PC-9 (cell line): ENCODE measurements around the gene KCNMB2.

Experiments used
- CTCF ChIP-seq: fragments of 200-600 bp; sonication (generic); conservative IDR thresholded peaks from 2 replicates; pipeline ENCODE4 v1.6.1; 2017; ENCODE audit warnings: mixed run types, antibody characterized with exemption, mild to moderate bottlenecking, moderate library complexity
- EZH2 ChIP-seq: fragments of 200-600 bp; sonication (generic); IDR thresholded peaks from 2 replicates; pipeline ENCODE4 v1.8.0; 2017; ENCODE audit warnings: antibody characterized with exemption, low read depth

GRCh38 chr3:178491751-178492150 is 44.5 kb upstream of the KCNMB2 start:
- TF ChIP-seq CTCF (no peak), EZH2 (no peak)
